Activated naive CD4-positive, alpha-beta T cell treated with anti-CD3 and anti-CD28 coated beads, Interleukin-2, amount 50 U/mL, for 16 hours (primary cell): ENCODE data around the gene AK5.

ENCODE experiments used
- DNase-seq: peaks from one replicate; pipeline ENCODE4 v3.0.0-alpha.2; 2020

AK5 gene

GRCh38 chr1:77461691-77462090 is 179.9 kb downstream of the AK5 start:
- DNase-seq: no peak

- DNase-seq: no peak
Measured at GRCh38 chr1:77463216-77463615, 181.4 kb downstream of the AK5 start.

- DNase-seq: no peak
Measured at GRCh38 chr1:77465139-77465538, 183.3 kb downstream of the AK5 start.

GRCh38 chr1:77465922-77466321 is 184.1 kb downstream of the AK5 start:
- no peak for DNase-seq

GRCh38 chr1:77467021-77467595 is 185.3 kb downstream of the AK5 start:
- DNase-seq: no peak

GRCh38 chr1:77467741-77468140 is 185.9 kb downstream of the AK5 start:
- no peak for DNase-seq

- DNase-seq: no peak
Measured at GRCh38 chr1:77468257-77468948, 186.6 kb downstream of the AK5 start.

GRCh38 chr1:77468949-77469710 is 187.3 kb downstream of the AK5 start:
- DNase-seq: no peak

- no peak for DNase-seq
Measured at GRCh38 chr1:77471691-77472090, 189.9 kb downstream of the AK5 start.

- no peak for DNase-seq
Measured at GRCh38 chr1:77473690-77474089, 191.9 kb downstream of the AK5 start.

GRCh38 chr1:77475641-77476040 is 193.8 kb downstream of the AK5 start:
- no peak for DNase-seq

GRCh38 chr1:77476475-77476874 is 194.7 kb downstream of the AK5 start:
- DNase-seq: no peak

GRCh38 chr1:77484334-77484733 is 202.5 kb downstream of the AK5 start:
- DNase-seq: no peak

GRCh38 chr1:77484926-77485325 is 203.1 kb downstream of the AK5 start:
- no peak for DNase-seq

GRCh38 chr1:77487631-77488030 is 205.8 kb downstream of the AK5 start:
- no peak for DNase-seq

- no peak for DNase-seq
Measured at GRCh38 chr1:77489910-77490309, 208.1 kb downstream of the AK5 start.

- no peak for DNase-seq
Measured at GRCh38 chr1:77494026-77494425, 212.2 kb downstream of the AK5 start.

GRCh38 chr1:77498918-77499317 is 217.1 kb downstream of the AK5 start:
- DNase-seq: no peak

- no peak for DNase-seq
Measured at GRCh38 chr1:77499466-77499865, 217.6 kb downstream of the AK5 start.

- no peak for DNase-seq
Measured at GRCh38 chr1:77504986-77505385, 223.2 kb downstream of the AK5 start.

GRCh38 chr1:77506771-77507170 is 225.0 kb downstream of the AK5 start:
- no peak for DNase-seq

- no peak for DNase-seq
Measured at GRCh38 chr1:77509051-77509492, 227.3 kb downstream of the AK5 start.

GRCh38 chr1:77509898-77510297 is 228.1 kb downstream of the AK5 start:
- no peak for DNase-seq

GRCh38 chr1:77511440-77511840 is 229.6 kb downstream of the AK5 start:
- no peak for DNase-seq
